ENCODE data around the gene TRAF2. TPM values are rescaled to one million over a fixed set of nuclear protein-coding genes. Genes with fewer than 3 reads are reported as not detected.

Gene TRAF2
- total and polyA plus RNA-seq, 2 of the 8 experiments (the other 6 are each of a cell fraction or from before 2014, with no cell fraction given) = 26.9 to 50.2 TPM

DNA sequence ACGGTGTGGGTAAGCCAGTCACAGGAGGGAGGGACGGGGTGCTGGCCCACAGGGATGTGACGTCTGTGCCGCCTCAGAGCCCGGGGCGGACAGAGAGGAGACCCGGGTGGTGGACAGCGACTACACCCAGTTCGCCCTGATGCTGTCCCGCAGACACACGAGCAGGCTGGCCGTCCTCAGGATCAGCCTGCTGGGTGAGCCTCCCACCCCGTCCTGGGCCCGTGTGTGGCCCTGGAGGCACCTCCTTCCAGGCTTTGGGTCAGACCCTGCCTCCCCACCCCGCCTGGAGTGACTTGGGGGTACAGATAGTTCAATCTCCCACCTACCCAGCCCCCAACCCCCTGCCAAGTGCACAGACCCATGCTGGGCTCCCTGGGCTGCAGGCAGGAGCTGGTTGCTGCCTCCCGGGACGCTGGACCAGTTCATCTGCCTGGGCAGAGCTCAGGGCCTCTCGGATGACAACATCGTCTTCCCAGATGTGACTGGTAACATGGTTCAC is 67.5 kb downstream of the TRAF2 start:
- Histone ChIP-seq H3K36me3 (ENCODE audit: control insufficient read depth in 2 of 4, insufficient read depth in 4 of 4, low read length in 3 of 4) (no peaks in the 10 kb centered on the region), H2BK5ac (ENCODE audit: low read depth, low read length) (no peak overlapping the region; the same call in none of the 2 replicates), H3K18ac (ENCODE audit: extremely low read depth, low read length) (no peak overlapping the region; the same call in 1 of the 2 replicates), H4K91ac (replicated peaks; ENCODE audit: insufficient read length, low read length) (no peak overlapping the region), H3K14ac (ENCODE audit: insufficient read length) (no peak overlapping the region), H2BK120ac (replicated peaks; ENCODE audit: low read depth, low read length) (no peak overlapping the region), H3K4me2 (ENCODE audit: insufficient read depth in 1 of 2, low read depth in 2 of 2, low read length in 2 of 2) (no peak overlapping the region), H3K23me2 (ENCODE audit: low read depth, low read length) (peaks cover 15% of the 10 kb centered on the region; the same call in 1 of the 2 replicates), H3K79me2 (ENCODE audit: control insufficient read depth in 1 of 2, insufficient read depth in 2 of 2, low read length in 2 of 2) (no peaks in the 10 kb centered on the region), H3K4me3 (ENCODE audit: extremely low read depth in 1 of 4, insufficient read depth in 2 of 4, low read depth in 3 of 4, low read length in 4 of 4) (no peak overlapping the region), H4K20me1 (replicated peaks in 1 of 2; ENCODE audit: control insufficient read depth in 1 of 2, insufficient read depth in 2 of 2, low read length in 2 of 2) (peaks cover 0 to 6% of the 10 kb centered on the region in 2 experiments), H3K9ac (replicated peaks in 1 of 4; ENCODE audit: extremely low read depth in 1 of 4, low read depth in 3 of 4, low read length in 3 of 4) (no peak overlapping the region), H2AK5ac (ENCODE audit: low read depth, low read length) (no peak overlapping the region), H4K8ac (ENCODE audit: extremely low read depth, insufficient read depth, low read length) (peak overlapping the region; percentile 25; the same call in 1 of the 2 replicates), H2BK20ac (ENCODE audit: low read length) (no peak overlapping the region), H2BK12ac (ENCODE audit: low read depth, low read length) (no peak overlapping the region), H3K56ac (replicated peaks; ENCODE audit: insufficient read length, low read depth, low read length) (no peak overlapping the region), H2BK15ac (ENCODE audit: low read length) (no peak overlapping the region; the same call in 1 of the 2 replicates), H3K23ac (ENCODE audit: insufficient read length) (no peak overlapping the region), H4K5ac (ENCODE audit: insufficient read length, low read depth, low read length) (no peak overlapping the region), H3K9me3 (ENCODE audit: insufficient read depth in 2 of 2, low read depth in 1 of 2, low read length in 1 of 2) (no peaks in the 10 kb centered on the region), H2AFZ (ENCODE audit: low read length) (no peak overlapping the region), H3K27ac (ENCODE audit: low read depth, low read length) (no peak overlapping the region), H3K27me3 (replicated peaks in 1 of 4; ENCODE audit: control insufficient read depth in 3 of 4, extremely low read depth in 1 of 4, insufficient read depth in 3 of 4, low read length in 3 of 4) (no peaks in the 10 kb centered on the region), H3K4me1 (replicated peaks in 1 of 4; ENCODE audit: control insufficient read depth in 3 of 4, insufficient read depth in 4 of 4, low read length in 3 of 4) (peaks cover 0 to 9% (median 6%) of the 10 kb centered on the region in 4 experiments; a peak in 5 of 7 replicates), H3K79me1 (ENCODE audit: low read depth, low read length) (no peaks in the 10 kb centered on the region), H3K4ac (replicated peaks; ENCODE audit: insufficient read length, low read depth, low read length) (no peak overlapping the region)
- DNase-seq (ENCODE audit: low read depth in 1 of 2, low spot score in 2 of 2) = no peak
- ChIA-PET CTCF (ENCODE audit: partially characterized antibody) (interaction anchor here (0.8 to 5.2 kb wide), 5 partner anchors 8 to 165 kb away, joined by 3 to 21 read pairs (median 3); partner anchors contain the start of gene C8G), POLR2A (ENCODE audit: partially characterized antibody) (no interaction called here)
- TF ChIP-seq CBX5 (IDR thresholded peaks at IDR 0.05; ENCODE audit: low read depth, low read length) (no peak), SIN3A (conservative IDR thresholded peaks at IDR 0.05 in 1 of 2, IDR thresholded peaks at IDR 0.05 in 1 of 2; ENCODE audit: low read depth in 1 of 2, low read length in 2 of 2) (no peak), GTF2F1 (IDR thresholded peaks at IDR 0.05; ENCODE audit: borderline replicate concordance, low read depth, low read length) (no peak), HDAC2 (IDR thresholded peaks at IDR 0.05; ENCODE audit: borderline replicate concordance in 1 of 2, low read depth in 2 of 2, low read length in 2 of 2) (no peak), TBP (IDR thresholded peaks at IDR 0.05; ENCODE audit: low read depth, low read length) (no peak), CREB1 (IDR thresholded peaks at IDR 0.05) (no peak), RXRA (IDR thresholded peaks at IDR 0.05; ENCODE audit: insufficient read depth, low read depth, low read length) (no peak), CEBPB (IDR thresholded peaks at IDR 0.05; ENCODE audit: low read depth, low read length) (no peak), SAP30 (IDR thresholded peaks at IDR 0.05; ENCODE audit: insufficient read depth, insufficient replicate concordance, low read length) (no peak), NRF1 (IDR thresholded peaks at IDR 0.05; ENCODE audit: low read depth, low read length) (no peak), BRCA1 (IDR thresholded peaks at IDR 0.05; ENCODE audit: low read depth, low read length) (no peak)
- FAIRE-seq = no peak
- WGBS, 2 experiments (ENCODE audit: extremely low coverage in 1 of 2, insufficient coverage in 1 of 2, insufficient read length in 1 of 2, insufficient replicate concordance in 2 of 2, low coverage in 1 of 2, low lambda C conversion rate in 2 of 2, missing lambda C conversion rate in 1 of 2) = 66% methylated on average over 3 of the region's 19 CpGs; no CpG with 5 or more reads in 1 of the 2 experiments

Measured in H1 (cell line).